Activated CD4-positive, alpha-beta T cell treated with anti-CD3 and anti-CD28 coated beads, Interleukin-2, Interleukin-6, amounts not matched to agents 100 ng/mL and 50 ng/mL, durations not matched to agents 16 hours and 8 hours (primary cell): Measurements from ENCODE around the gene CD1E.
"Not testable (repeated sequence)": the region's sequence is repeated elsewhere in the genome, so short reads cannot be mapped to it uniquely, and the experiment has no call there.

Experiments
- DNase-seq: peaks from one replicate; pipeline ENCODE4 v3.0.0-alpha.2; 2020

Gene CD1E

GRCh38 chr1:158366783-158367182, 13.1 kb downstream of the CD1E start:
- DNase-seq, result no peak

GRCh38 chr1:158371188-158371953, 17.7 kb downstream of the CD1E start:
- DNase-seq, result peak; percentile 64

GRCh38 chr1:158374101-158374500, 20.4 kb downstream of the CD1E start:
- DNase-seq, result not testable (repeated sequence)

GRCh38 chr1:158374860-158375259, 21.2 kb downstream of the CD1E start:
- no peak for DNase-seq

- DNase-seq, result no peak
Measured at GRCh38 chr1:158390331-158390730, 36.6 kb downstream of the CD1E start.

- no peak for DNase-seq
Measured at GRCh38 chr1:158391099-158391498, 37.4 kb downstream of the CD1E start.

- DNase-seq, result no peak
Measured at GRCh38 chr1:158393476-158393875, 39.8 kb downstream of the CD1E start.

GRCh38 chr1:158396646-158397045, 43.0 kb downstream of the CD1E start:
- no peak for DNase-seq

- no peak for DNase-seq
Measured at GRCh38 chr1:158398818-158399514, 45.3 kb downstream of the CD1E start, which contains the start of gene OR10T2. TSS of gene OR10T2 (minus strand) at chr1:158399466. CDS start at chr1:158399466, 0 bp downstream.

- no peak for DNase-seq
Measured at GRCh38 chr1:158400871-158401270, 47.2 kb downstream of the CD1E start.

GRCh38 chr1:158407092-158407491, 53.4 kb downstream of the CD1E start:
- DNase-seq, result no peak
